Cerebellar cortex (tissue), 1 donor: ENCODE data around the gene FKRP.
"Not testable (repeated sequence)": the region's sequence is repeated elsewhere in the genome, so short reads cannot be mapped to it uniquely, and the experiment has no call there.

Source experiments
- DNase-seq: peaks from one replicate; pipeline ENCODE4 v3.0.0-alpha.2; 2015; ENCODE audit warnings: low spot score

Gene FKRP

GRCh38 chr19:46745521-46746280 is at the start of gene FKRP:
TSS of gene FKRP (plus strand) at chr19:46746057. CDS start at chr19:46755451, 9,394 bp downstream.
- no peak for DNase-seq

- DNase-seq: no peak
Measured at GRCh38 chr19:46696866-46697203, 49.0 kb upstream of the FKRP start.

- peak; percentile 83 for DNase-seq
Measured at GRCh38 chr19:46697204-46697960, 48.5 kb upstream of the FKRP start.

GRCh38 chr19:46698395-46699321 is 47.2 kb upstream of the FKRP start:
- no peak for DNase-seq

- no peak for DNase-seq
Measured at GRCh38 chr19:46700704-46701103, 45.2 kb upstream of the FKRP start.

- DNase-seq: peak; percentile 55
Measured at GRCh38 chr19:46704379-46705076, 41.3 kb upstream of the FKRP start.

GRCh38 chr19:46710687-46711086 is 35.2 kb upstream of the FKRP start:
- no peak for DNase-seq

- DNase-seq: not testable (repeated sequence)
Measured at GRCh38 chr19:46712768-46713338, 33.0 kb upstream of the FKRP start.

GRCh38 chr19:46713781-46714443 is 31.9 kb upstream of the FKRP start:
- no peak for DNase-seq

- DNase-seq: no peak
Measured at GRCh38 chr19:46714444-46715106, 31.3 kb upstream of the FKRP start.

- no peak for DNase-seq
Measured at GRCh38 chr19:46715620-46715974, 30.3 kb upstream of the FKRP start.

GRCh38 chr19:46715975-46716671 is 29.7 kb upstream of the FKRP start:
- no peak for DNase-seq

- DNase-seq: no peak
Measured at GRCh38 chr19:46716672-46717033, 29.2 kb upstream of the FKRP start.

GRCh38 chr19:46717034-46717715 is 28.7 kb upstream of the FKRP start, which contains the start of gene PRKD2:
TSS of gene PRKD2 (minus strand) at chr19:46717114. CDS start at chr19:46716370, 744 bp downstream.
- DNase-seq: peak; percentile 60

- no peak for DNase-seq
Measured at GRCh38 chr19:46717716-46718143, 28.1 kb upstream of the FKRP start.

GRCh38 chr19:46718157-46718933 is 27.5 kb upstream of the FKRP start:
- peak; percentile 65 for DNase-seq

GRCh38 chr19:46718934-46719622 is 26.8 kb upstream of the FKRP start:
- DNase-seq: no peak
